Gastroesophageal sphincter (tissue), 3 donors: ENCODE measurements around the gene SLC30A5.

Experiments used
- POLR2A ChIP-seq, 2 donors: fragments of 450-650 bp; IDR thresholded peaks; one replicate each; pipeline ENCODE4 v1.6.1; 2017; ENCODE audit warnings: antibody characterized with exemption in 2 of 2, mild to moderate bottlenecking in 2 of 2, moderate library complexity in 1 of 2
- POLR2AphosphoS5 ChIP-seq: sonication (generic); formaldehyde crosslinking; IDR thresholded peaks from one replicate; pipeline ENCODE4 v1.6.1; 2017; ENCODE audit warnings: antibody characterized with exemption
- TF ChIP-seq, protein P1 (sequence below), 4 experiments: fragments of 200-600 bp in 2 of 4; fragments of 450-650 bp in 2 of 4; sonication (generic) in 1 of 4; IDR thresholded peaks; one replicate each; pipeline ENCODE4 v1.5.1; 2017 to 2019; ENCODE audit warnings: antibody characterized with exemption in 4 of 4, mild to moderate bottlenecking in 2 of 4, moderate library complexity in 2 of 4

DNA sequence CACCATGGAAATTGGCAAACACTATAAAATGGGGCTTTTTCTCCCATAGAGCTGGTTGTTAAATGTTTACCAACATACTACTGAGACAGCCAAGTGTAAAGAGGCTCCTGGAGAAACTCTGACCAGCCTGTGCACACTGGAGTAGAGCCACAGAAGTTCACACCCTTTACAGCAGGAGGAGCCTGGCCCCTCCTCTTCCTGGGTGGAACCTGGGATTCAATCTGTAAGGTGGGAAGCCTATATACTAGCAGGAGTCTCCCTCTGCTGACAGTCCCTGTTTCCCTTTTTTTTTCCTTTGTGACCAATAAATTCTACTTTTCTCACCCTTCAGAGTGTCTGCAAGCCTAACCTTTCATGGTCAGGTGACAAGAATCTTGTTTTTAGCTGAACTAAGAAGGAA is 10.4 kb upstream of the SLC30A5 start:
- TF ChIP-seq POLR2AphosphoS5 (no peak), POLR2A (IDR thresholded peaks at IDR 0.05) (no peak)
- TF ChIP-seq, protein P1, sequence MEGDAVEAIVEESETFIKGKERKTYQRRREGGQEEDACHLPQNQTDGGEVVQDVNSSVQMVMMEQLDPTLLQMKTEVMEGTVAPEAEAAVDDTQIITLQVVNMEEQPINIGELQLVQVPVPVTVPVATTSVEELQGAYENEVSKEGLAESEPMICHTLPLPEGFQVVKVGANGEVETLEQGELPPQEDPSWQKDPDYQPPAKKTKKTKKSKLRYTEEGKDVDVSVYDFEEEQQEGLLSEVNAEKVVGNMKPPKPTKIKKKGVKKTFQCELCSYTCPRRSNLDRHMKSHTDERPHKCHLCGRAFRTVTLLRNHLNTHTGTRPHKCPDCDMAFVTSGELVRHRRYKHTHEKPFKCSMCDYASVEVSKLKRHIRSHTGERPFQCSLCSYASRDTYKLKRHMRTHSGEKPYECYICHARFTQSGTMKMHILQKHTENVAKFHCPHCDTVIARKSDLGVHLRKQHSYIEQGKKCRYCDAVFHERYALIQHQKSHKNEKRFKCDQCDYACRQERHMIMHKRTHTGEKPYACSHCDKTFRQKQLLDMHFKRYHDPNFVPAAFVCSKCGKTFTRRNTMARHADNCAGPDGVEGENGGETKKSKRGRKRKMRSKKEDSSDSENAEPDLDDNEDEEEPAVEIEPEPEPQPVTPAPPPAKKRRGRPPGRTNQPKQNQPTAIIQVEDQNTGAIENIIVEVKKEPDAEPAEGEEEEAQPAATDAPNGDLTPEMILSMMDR (IDR thresholded peaks at IDR 0.05) = no peak
